HepG2 (cell line): Measurements from ENCODE around the gene THADA. TPM values are rescaled to one million over a fixed set of nuclear protein-coding genes. Genes with fewer than 3 reads are reported as not detected.

Experiments
- EHMT2 ChIP-seq: fragments of 200-600 bp; sonication (generic); IDR thresholded peaks from 2 replicates; pipeline ENCODE4 v1.7.0; 2017; ENCODE audit warnings: antibody characterized with exemption, low read depth, low read length, borderline replicate concordance
- KDM2A ChIP-seq: sonication (generic); formaldehyde crosslinking; IDR thresholded peaks from 2 replicates; pipeline ENCODE4 v1.4.0; 2020; ENCODE audit warnings: low read depth, missing genetic modification reagents, borderline replicate concordance
- KLF6 ChIP-seq: IDR thresholded peaks from 2 replicates; pipeline ENCODE4 v1.8.0; 2016; ENCODE audit warnings: missing biosample characterization, missing genetic modification reagents
- MEF2D ChIP-seq: sonication (generic); formaldehyde crosslinking; IDR thresholded peaks from 2 replicates; pipeline ENCODE4 v1.5.1; 2020; ENCODE audit warnings: mild to moderate bottlenecking, missing genetic modification reagents
- REPIN1 ChIP-seq: sonication (generic); formaldehyde crosslinking; IDR thresholded peaks from 2 replicates; pipeline ENCODE4 v1.8.0; 2022; ENCODE audit warnings: missing genetic modification reagents, low read depth, mild to moderate bottlenecking, borderline replicate concordance
- SRSF9 ChIP-seq: fragments of 200-400 bp; formaldehyde crosslinking; IDR thresholded peaks from 2 replicates; pipeline ENCODE4 v1.6.1; 2018; ENCODE audit warnings: borderline replicate concordance, mild to moderate bottlenecking, low read depth, low read length; ENCODE audit not compliant: insufficient read depth, poor library complexity, severe bottlenecking
- TBL1XR1 ChIP-seq: fragments of 150-350 bp; IDR thresholded peaks from 2 replicates; pipeline ENCODE4 v1.6.1; 2014; ENCODE audit warnings: borderline replicate concordance, low read length; ENCODE audit not compliant: partially characterized antibody
- TCF7 ChIP-seq: sonication (generic); IDR thresholded peaks from 2 replicates; pipeline ENCODE4 v1.6.1; 2016; ENCODE audit warnings: antibody characterized with exemption, low read depth
- ZBTB7B ChIP-seq: sonication (generic); formaldehyde crosslinking; IDR thresholded peaks from 2 replicates; pipeline ENCODE4 v1.4.0; 2020; ENCODE audit warnings: missing genetic modification reagents
- ZMYM3 ChIP-seq: sonication (generic); formaldehyde crosslinking; IDR thresholded peaks from 2 replicates; pipeline ENCODE4 v1.5.1; 2020; ENCODE audit warnings: mild to moderate bottlenecking, missing genetic modification reagents
- ZNF432 ChIP-seq: sonication (generic); formaldehyde crosslinking; IDR thresholded peaks from 2 replicates; pipeline ENCODE4 v1.5.0; 2020; ENCODE audit warnings: missing genetic modification reagents, mild to moderate bottlenecking, borderline replicate concordance
- polyA plus RNA-seq, 8 experiments: library from polyadenylated mRNA; depleted of rRNA in 3 of 8; stranded (reverse) in 7 of 8; unstranded in 1 of 8; fragments of >200 nt; fragmentation: Illumina TruSeq in 4 of 8; extraction: Trizol in 4 of 8; gene quantifications; 2 replicates each; pipeline versions ENCODE4 v1.2.1 to v1.2.3, GENCODE V29; 2011 to 2016; ENCODE audit warnings: low read depth in 4 of 8, missing spikeins in 1 of 8, mixed read lengths in 1 of 8; ENCODE audit not compliant: insufficient read depth in 1 of 8
- total RNA-seq, 5 experiments: library from RNA; depleted of rRNA; stranded (reverse); fragments of >200 nt; fragmentation: Illumina TruSeq; extraction: Trizol; gene quantifications; 2 replicates each; pipeline ENCODE4 v1.2.3, GENCODE V29; 2016; ENCODE audit warnings: low read depth in 1 of 5
- TF ChIP-seq, protein P1 (sequence below): sonication (generic); formaldehyde crosslinking; IDR thresholded peaks from 2 replicates; pipeline ENCODE4 v1.5.0; 2020; ENCODE audit warnings: mild to moderate bottlenecking, missing genetic modification reagents, borderline replicate concordance
- TF ChIP-seq, protein P2 (sequence below): sonication (generic); formaldehyde crosslinking; IDR thresholded peaks from 2 replicates; pipeline ENCODE4 v1.4.0; 2020; ENCODE audit warnings: missing genetic modification reagents
- TF ChIP-seq, protein P3 (sequence below), 2 experiments: IDR thresholded peaks; 2 replicates each; pipeline ENCODE4 v1.6.1; 2011 to 2012; ENCODE audit warnings: low read length in 2 of 2, borderline replicate concordance in 1 of 2, low read depth in 1 of 2, mild to moderate bottlenecking in 1 of 2, moderate library complexity in 1 of 2
- TF ChIP-seq, protein P4 (sequence below): sonication (generic); formaldehyde crosslinking; IDR thresholded peaks from 2 replicates; pipeline ENCODE4 v1.4.0; 2020; ENCODE audit warnings: missing genetic modification reagents, borderline replicate concordance
- TF ChIP-seq, protein P5 (sequence below): sonication (generic); formaldehyde crosslinking; IDR thresholded peaks from 2 replicates; pipeline ENCODE4 v1.4.0; 2020; ENCODE audit warnings: missing genetic modification reagents, borderline replicate concordance

Gene THADA
- total and polyA plus RNA-seq, 2 of the 13 experiments (the other 11 are each of a cell fraction or from before 2014, with no cell fraction given): 12.7 to 21.7 TPM

DNA sequence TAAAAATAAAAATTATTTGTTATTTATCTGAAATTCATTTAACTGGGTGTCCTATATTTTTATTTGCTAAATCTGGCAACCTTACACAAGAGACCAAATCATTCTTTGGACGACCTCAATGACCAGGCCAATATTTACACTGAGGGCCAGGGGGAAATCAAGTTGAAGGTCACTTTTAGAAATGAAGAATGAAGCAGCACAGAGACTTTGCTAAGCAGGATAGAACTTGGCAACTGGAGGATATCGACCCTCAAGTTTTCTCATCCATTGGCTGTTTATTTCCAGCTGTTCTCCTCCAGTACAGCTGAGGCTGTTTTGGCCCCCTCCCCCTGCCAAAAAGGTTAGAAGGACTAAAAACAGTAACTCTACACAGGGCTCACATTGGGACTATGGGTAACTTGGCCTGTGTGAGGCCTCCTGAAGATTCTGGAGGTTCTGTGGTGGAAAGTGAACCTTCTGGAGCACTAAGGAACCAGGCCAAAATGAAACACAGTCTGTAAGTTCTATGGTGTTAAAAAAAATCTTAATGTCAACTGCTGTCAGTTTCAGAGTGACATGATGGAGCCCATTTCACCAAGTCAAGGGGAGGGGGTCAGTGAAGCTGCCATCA, 337.2 kb downstream of the THADA start (continued):
- TF ChIP-seq, protein P1, sequence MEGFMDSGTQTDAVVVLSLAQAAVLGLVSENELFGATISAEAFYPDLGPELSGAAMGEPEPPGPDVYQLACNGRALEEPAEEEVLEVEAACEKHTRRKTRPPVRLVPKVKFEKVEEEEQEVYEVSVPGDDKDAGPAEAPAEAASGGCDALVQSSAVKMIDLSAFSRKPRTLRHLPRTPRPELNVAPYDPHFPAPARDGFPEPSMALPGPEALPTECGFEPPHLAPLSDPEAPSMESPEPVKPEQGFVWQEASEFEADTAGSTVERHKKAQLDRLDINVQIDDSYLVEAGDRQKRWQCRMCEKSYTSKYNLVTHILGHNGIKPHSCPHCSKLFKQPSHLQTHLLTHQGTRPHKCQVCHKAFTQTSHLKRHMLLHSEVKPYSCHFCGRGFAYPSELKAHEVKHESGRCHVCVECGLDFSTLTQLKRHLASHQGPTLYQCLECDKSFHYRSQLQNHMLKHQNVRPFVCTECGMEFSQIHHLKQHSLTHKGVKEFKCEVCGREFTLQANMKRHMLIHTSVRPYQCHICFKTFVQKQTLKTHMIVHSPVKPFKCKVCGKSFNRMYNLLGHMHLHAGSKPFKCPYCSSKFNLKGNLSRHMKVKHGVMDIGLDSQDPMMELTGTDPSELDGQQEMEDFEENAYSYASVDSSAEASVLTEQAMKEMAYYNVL (CRISPR knock-in tag): peak; percentile 37; the same call in 1 of the 2 replicates
- TF ChIP-seq ZMYM3 (CRISPR knock-in tag) (peak; percentile 47; the same call in 1 of the 2 replicates), MEF2D (CRISPR knock-in tag) (peak; percentile 86), KLF6 (CRISPR knock-in tag) (peak; percentile 70; the same call in 1 of the 2 replicates), REPIN1 (CRISPR knock-in tag) (peak; percentile 81; the same call in 1 of the 2 replicates), KDM2A (CRISPR knock-in tag) (no peak), TCF7 (peak; percentile 45), TBL1XR1 (peak; percentile 98), SRSF9 (no peak), ZBTB7B (CRISPR knock-in tag) (peak; percentile 77), EHMT2 (no peak; the same call in 1 of the 2 replicates), ZNF432 (CRISPR knock-in tag) (no peak)
- TF ChIP-seq, protein P2, sequence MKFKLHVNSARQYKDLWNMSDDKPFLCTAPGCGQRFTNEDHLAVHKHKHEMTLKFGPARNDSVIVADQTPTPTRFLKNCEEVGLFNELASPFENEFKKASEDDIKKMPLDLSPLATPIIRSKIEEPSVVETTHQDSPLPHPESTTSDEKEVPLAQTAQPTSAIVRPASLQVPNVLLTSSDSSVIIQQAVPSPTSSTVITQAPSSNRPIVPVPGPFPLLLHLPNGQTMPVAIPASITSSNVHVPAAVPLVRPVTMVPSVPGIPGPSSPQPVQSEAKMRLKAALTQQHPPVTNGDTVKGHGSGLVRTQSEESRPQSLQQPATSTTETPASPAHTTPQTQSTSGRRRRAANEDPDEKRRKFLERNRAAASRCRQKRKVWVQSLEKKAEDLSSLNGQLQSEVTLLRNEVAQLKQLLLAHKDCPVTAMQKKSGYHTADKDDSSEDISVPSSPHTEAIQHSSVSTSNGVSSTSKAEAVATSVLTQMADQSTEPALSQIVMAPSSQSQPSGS (CRISPR knock-in tag): peak; percentile 70; the same call in 1 of the 2 replicates
- TF ChIP-seq, protein P3, sequence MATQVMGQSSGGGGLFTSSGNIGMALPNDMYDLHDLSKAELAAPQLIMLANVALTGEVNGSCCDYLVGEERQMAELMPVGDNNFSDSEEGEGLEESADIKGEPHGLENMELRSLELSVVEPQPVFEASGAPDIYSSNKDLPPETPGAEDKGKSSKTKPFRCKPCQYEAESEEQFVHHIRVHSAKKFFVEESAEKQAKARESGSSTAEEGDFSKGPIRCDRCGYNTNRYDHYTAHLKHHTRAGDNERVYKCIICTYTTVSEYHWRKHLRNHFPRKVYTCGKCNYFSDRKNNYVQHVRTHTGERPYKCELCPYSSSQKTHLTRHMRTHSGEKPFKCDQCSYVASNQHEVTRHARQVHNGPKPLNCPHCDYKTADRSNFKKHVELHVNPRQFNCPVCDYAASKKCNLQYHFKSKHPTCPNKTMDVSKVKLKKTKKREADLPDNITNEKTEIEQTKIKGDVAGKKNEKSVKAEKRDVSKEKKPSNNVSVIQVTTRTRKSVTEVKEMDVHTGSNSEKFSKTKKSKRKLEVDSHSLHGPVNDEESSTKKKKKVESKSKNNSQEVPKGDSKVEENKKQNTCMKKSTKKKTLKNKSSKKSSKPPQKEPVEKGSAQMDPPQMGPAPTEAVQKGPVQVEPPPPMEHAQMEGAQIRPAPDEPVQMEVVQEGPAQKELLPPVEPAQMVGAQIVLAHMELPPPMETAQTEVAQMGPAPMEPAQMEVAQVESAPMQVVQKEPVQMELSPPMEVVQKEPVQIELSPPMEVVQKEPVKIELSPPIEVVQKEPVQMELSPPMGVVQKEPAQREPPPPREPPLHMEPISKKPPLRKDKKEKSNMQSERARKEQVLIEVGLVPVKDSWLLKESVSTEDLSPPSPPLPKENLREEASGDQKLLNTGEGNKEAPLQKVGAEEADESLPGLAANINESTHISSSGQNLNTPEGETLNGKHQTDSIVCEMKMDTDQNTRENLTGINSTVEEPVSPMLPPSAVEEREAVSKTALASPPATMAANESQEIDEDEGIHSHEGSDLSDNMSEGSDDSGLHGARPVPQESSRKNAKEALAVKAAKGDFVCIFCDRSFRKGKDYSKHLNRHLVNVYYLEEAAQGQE (IDR thresholded peaks at IDR 0.05; ENCODE audit: borderline replicate concordance in 1 of 2, low read depth in 1 of 2, low read length in 2 of 2): peak in 1 of 2 experiments; percentile 53; a peak in 1 of 4 replicates
- TF ChIP-seq, protein P4, sequence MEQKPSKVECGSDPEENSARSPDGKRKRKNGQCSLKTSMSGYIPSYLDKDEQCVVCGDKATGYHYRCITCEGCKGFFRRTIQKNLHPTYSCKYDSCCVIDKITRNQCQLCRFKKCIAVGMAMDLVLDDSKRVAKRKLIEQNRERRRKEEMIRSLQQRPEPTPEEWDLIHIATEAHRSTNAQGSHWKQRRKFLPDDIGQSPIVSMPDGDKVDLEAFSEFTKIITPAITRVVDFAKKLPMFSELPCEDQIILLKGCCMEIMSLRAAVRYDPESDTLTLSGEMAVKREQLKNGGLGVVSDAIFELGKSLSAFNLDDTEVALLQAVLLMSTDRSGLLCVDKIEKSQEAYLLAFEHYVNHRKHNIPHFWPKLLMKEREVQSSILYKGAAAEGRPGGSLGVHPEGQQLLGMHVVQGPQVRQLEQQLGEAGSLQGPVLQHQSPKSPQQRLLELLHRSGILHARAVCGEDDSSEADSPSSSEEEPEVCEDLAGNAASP (CRISPR knock-in tag): peak; percentile 96
- TF ChIP-seq, protein P5, sequence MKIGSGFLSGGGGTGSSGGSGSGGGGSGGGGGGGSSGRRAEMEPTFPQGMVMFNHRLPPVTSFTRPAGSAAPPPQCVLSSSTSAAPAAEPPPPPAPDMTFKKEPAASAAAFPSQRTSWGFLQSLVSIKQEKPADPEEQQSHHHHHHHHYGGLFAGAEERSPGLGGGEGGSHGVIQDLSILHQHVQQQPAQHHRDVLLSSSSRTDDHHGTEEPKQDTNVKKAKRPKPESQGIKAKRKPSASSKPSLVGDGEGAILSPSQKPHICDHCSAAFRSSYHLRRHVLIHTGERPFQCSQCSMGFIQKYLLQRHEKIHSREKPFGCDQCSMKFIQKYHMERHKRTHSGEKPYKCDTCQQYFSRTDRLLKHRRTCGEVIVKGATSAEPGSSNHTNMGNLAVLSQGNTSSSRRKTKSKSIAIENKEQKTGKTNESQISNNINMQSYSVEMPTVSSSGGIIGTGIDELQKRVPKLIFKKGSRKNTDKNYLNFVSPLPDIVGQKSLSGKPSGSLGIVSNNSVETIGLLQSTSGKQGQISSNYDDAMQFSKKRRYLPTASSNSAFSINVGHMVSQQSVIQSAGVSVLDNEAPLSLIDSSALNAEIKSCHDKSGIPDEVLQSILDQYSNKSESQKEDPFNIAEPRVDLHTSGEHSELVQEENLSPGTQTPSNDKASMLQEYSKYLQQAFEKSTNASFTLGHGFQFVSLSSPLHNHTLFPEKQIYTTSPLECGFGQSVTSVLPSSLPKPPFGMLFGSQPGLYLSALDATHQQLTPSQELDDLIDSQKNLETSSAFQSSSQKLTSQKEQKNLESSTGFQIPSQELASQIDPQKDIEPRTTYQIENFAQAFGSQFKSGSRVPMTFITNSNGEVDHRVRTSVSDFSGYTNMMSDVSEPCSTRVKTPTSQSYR (CRISPR knock-in tag): peak; percentile 43; the same call in 1 of the 2 replicates
